ENCODE data around the gene ARMC9.

Gene ARMC9

DNA sequence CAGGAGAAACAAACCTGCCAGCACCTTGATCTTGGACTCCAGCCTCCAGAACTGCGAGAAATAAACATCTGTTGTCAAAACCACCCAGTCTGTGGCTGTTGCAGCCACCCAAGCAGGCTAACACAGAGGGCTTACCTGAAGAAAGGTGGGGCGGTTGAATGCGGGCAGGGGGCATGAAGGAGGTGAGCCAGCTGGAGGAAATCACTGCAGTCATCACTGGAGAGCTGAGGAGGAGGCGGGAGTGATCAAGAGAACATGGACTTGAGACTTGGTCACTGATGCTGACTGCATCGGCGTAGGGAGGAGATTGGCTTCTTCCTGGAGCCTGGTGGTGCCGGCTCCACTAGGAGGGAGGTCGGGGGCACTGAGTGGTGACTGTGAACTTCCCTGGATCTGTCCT is 14.6 kb upstream of the ARMC9 start:
- TF ChIP-seq TAF1 (IDR thresholded peaks at IDR 0.05; ENCODE audit: borderline replicate concordance, insufficient read depth, low read length) (no peak), POLR2AphosphoS5 (IDR thresholded peaks at IDR 0.05; ENCODE audit: low read depth, low read length) (no peak), FOXP2 (optimal IDR thresholded peaks at IDR 0.05; ENCODE audit: borderline replicate concordance, extremely low read depth, extremely low read length, insufficient read depth) (no peak), SIN3A (IDR thresholded peaks at IDR 0.05; ENCODE audit: borderline replicate concordance, insufficient read depth, low read length) (no peak)

DNA sequence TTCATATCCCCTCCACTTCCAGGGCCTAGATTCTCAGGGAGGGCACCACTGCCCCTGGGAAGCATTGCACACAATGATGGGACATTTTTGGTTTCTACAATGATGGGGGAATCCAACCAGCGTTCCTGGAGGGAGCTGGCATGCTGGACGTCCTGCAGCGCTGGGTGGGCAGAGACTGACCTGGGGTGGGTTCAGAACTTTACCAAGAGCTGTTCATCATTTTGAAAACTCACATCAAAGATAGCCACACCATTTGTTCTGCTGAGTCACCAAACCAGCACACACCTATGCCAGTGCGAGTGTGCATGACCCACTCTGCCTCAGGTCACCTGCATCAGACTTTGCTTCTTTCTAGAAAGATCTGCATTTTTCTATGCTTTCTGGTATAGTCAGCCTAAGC is 14.1 kb upstream of the ARMC9 start:
- no peak for TF ChIP-seq POLR2AphosphoS5 (IDR thresholded peaks at IDR 0.05; ENCODE audit: low read depth, low read length)

DNA sequence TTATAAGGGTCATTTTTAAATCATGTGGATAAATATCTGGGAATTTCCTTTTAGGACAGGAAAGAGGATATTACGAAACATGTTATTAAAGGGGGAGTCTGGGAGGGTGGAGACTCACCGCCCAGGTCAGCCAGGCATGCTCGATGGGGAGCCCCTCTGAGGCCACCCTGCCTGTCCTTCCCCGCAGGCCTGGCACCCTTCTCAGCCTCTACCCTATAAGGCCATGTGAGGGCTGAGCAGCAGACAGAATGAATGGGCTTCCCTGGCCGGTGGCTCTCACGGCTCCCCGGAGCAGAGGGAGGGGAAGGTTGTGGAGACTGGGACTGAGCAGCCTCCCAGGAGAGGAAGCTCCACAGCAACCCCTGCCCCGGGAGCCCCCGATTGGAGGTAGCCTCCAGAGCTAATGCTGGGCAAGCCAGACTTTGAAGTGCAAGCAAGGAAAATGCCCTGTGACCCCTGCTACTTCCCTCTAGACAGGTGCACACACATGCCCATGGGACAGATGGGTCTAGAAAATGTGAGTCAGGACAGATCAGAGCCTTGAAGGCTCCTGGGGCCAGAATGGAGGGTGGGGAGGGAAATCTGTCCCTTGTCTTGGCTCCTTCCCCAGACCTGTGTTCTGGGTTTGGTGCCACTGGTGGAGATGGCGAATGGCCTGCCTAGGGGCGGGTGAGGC is 13.2 kb upstream of the ARMC9 start:
- TF ChIP-seq, protein P1, sequence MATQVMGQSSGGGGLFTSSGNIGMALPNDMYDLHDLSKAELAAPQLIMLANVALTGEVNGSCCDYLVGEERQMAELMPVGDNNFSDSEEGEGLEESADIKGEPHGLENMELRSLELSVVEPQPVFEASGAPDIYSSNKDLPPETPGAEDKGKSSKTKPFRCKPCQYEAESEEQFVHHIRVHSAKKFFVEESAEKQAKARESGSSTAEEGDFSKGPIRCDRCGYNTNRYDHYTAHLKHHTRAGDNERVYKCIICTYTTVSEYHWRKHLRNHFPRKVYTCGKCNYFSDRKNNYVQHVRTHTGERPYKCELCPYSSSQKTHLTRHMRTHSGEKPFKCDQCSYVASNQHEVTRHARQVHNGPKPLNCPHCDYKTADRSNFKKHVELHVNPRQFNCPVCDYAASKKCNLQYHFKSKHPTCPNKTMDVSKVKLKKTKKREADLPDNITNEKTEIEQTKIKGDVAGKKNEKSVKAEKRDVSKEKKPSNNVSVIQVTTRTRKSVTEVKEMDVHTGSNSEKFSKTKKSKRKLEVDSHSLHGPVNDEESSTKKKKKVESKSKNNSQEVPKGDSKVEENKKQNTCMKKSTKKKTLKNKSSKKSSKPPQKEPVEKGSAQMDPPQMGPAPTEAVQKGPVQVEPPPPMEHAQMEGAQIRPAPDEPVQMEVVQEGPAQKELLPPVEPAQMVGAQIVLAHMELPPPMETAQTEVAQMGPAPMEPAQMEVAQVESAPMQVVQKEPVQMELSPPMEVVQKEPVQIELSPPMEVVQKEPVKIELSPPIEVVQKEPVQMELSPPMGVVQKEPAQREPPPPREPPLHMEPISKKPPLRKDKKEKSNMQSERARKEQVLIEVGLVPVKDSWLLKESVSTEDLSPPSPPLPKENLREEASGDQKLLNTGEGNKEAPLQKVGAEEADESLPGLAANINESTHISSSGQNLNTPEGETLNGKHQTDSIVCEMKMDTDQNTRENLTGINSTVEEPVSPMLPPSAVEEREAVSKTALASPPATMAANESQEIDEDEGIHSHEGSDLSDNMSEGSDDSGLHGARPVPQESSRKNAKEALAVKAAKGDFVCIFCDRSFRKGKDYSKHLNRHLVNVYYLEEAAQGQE (IDR thresholded peaks at IDR 0.05; ENCODE audit: insufficient read depth in 1 of 2, low read depth in 2 of 2, low read length in 2 of 2): no peak
- TF ChIP-seq TAF1 (IDR thresholded peaks at IDR 0.05; ENCODE audit: borderline replicate concordance, insufficient read depth, low read length): no peak

DNA sequence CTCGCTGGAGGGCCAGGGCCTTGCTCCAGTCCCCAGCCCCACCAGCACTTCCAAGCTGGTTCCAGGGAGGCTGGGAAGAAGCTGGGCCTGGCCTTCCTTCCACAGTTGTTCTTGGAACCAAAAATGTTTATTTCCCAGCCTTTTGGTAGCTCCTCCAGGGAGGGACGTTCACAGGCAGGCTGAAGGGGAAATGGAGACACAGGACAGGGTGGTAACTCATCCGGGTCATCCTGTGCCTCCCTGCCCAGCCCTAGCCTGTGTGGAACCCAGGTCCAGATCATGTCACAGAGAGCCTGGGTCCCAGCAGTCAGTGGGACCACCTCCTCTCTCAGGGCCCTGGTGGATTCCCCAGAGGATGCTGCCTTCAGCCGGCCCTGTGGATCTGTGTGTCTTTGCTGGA is 12.5 kb upstream of the ARMC9 start:
- TF ChIP-seq POLR2AphosphoS5 (IDR thresholded peaks at IDR 0.05; ENCODE audit: low read depth, low read length) (no peak), SIN3A (IDR thresholded peaks at IDR 0.05; ENCODE audit: borderline replicate concordance, insufficient read depth, low read length) (no peak), FOXP2 (optimal IDR thresholded peaks at IDR 0.05; ENCODE audit: borderline replicate concordance, extremely low read depth, extremely low read length, insufficient read depth) (no peak), TAF1 (IDR thresholded peaks at IDR 0.05; ENCODE audit: borderline replicate concordance, insufficient read depth, low read length) (no peak)
- TF ChIP-seq, protein P1 (IDR thresholded peaks at IDR 0.05; ENCODE audit: insufficient read depth in 1 of 2, low read depth in 2 of 2, low read length in 2 of 2): no peak

DNA sequence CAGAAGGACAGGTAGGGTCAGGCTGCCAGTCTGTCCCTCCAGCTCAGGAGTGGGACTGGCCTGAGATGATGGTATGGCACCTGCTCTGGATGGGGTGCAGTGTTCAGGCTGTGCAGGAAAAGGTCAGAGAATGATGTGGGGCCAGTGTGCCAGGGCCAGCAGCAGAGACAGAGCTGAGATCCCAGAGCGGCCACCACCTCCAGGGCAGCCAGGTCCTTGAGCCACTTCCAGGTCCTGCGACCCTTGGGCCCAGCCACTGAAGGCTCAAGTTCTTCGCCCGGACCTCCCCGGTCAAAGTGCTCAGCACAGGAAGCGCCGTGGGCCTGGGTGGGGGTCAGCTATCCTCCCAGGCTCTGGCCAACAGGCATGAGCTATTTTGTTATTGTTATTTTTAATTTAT is 12.1 kb upstream of the ARMC9 start:
- TF ChIP-seq POLR2AphosphoS5 (IDR thresholded peaks at IDR 0.05; ENCODE audit: low read depth, low read length) (no peak), TAF1 (IDR thresholded peaks at IDR 0.05; ENCODE audit: borderline replicate concordance, insufficient read depth, low read length) (no peak), FOXP2 (optimal IDR thresholded peaks at IDR 0.05; ENCODE audit: borderline replicate concordance, extremely low read depth, extremely low read length, insufficient read depth) (no peak), SIN3A (IDR thresholded peaks at IDR 0.05; ENCODE audit: borderline replicate concordance, insufficient read depth, low read length) (no peak)
- TF ChIP-seq, protein P1 (IDR thresholded peaks at IDR 0.05; ENCODE audit: insufficient read depth in 1 of 2, low read depth in 2 of 2, low read length in 2 of 2): no peak

DNA sequence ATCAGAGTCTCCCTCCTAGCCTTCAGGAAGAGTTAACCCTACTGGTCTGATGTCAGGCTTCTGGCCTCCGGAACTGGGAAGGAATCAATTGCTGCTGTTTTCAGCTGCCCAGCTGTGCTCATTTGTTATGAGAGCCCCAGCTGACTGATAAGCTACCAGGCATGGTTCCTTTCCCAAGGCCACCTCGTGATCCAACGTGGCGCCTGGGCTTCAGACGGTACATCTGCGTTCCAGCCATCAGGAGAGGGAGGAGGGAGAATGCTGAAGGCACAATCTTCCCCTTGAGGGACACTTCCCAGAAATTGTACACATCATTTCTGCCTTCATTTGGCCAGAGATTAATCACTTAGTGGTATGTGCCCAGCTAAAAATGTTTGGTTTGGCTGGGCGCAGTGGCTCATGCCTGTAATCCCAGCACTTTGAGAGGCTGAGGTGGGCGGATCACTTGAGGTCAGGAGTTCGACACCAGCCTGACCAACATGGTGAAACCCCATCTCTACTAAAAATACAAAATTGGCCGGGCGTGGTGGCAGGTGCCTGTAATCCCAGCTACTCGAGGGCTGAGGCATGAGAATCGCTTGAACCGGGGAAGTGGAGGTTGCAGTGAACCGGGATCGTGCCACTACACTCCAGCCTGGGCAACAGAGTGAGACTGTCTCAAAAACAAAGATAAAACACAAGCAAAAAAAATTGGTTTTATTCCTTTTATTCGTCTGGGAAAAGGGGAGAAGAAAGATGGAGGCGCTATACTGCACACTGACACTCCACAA is 10.5 kb upstream of the ARMC9 start:
- no peak for TF ChIP-seq POLR2AphosphoS5 (IDR thresholded peaks at IDR 0.05; ENCODE audit: low read depth, low read length)
- TF ChIP-seq FOXP2 (optimal IDR thresholded peaks at IDR 0.05; ENCODE audit: borderline replicate concordance, extremely low read depth, extremely low read length, insufficient read depth): no peak

Data from PFSK-1 (cell line).